Esophagus muscularis mucosa (tissue), 4 donors: ENCODE data around the gene MB. TPM values are rescaled to one million over a fixed set of nuclear protein-coding genes. Genes with fewer than 3 reads are reported as not detected.

Experiments used
- DNase-seq: peaks from one replicate; pipeline ENCODE4 v3.0.0-alpha.2; 2017; ENCODE audit errors: extremely low spot score
- H3K27ac ChIP-seq, 4 donors: fragments of 200-600 bp; sonication (generic); replicated peaks in 1 of 4; 1 replicate in 3 of 4; 2 replicates in 1 of 4; pipeline ENCODE4 v1.5.1; 2016 to 2019; ENCODE audit warnings: mild to moderate bottlenecking in 1 of 4
- H3K27me3 ChIP-seq, 4 donors: fragments of 200-600 bp; sonication (generic); one replicate each; pipeline versions ENCODE4 v1.5.1 to v1.6.0; 2016 to 2019
- H3K36me3 ChIP-seq, 4 donors: fragments of 200-600 bp; sonication (generic); one replicate each; pipeline ENCODE4 v1.5.1; 2016 to 2019
- H3K4me1 ChIP-seq, 4 donors: fragments of 200-600 bp; sonication (generic); one replicate each; pipeline ENCODE4 v1.5.1; 2016 to 2019
- H3K4me3 ChIP-seq, 4 donors: fragments of 200-600 bp; sonication (generic); 1 replicate in 2 of 4; 2 replicates in 2 of 4; pipeline ENCODE4 v1.5.1; 2016 to 2019; ENCODE audit warnings: mild to moderate bottlenecking in 4 of 4, moderate library complexity in 1 of 4
- H3K9me3 ChIP-seq, 4 donors: fragments of 200-600 bp; sonication (generic); 1 replicate in 3 of 4; 2 replicates in 1 of 4; pipeline ENCODE4 v1.5.1; 2016 to 2019
- CTCF ChIP-seq, 3 experiments: fragments of 200-600 bp in 2 of 3; fragments of 450-650 bp in 1 of 3; sonication (generic) in 2 of 3; IDR thresholded peaks; one replicate each; pipeline ENCODE4 v1.5.1; 2017 to 2019; ENCODE audit warnings: antibody characterized with exemption in 3 of 3, mild to moderate bottlenecking in 2 of 3, moderate library complexity in 1 of 3
- EP300 ChIP-seq: sonication (generic); formaldehyde crosslinking; IDR thresholded peaks from one replicate; pipeline ENCODE4 v1.6.1; 2017; ENCODE audit warnings: antibody characterized with exemption
- POLR2A ChIP-seq: fragments of 450-650 bp; IDR thresholded peaks from one replicate; pipeline ENCODE4 v1.6.1; 2017; ENCODE audit warnings: antibody characterized with exemption, moderate library complexity, mild to moderate bottlenecking, low read depth
- POLR2AphosphoS5 ChIP-seq, 2 donors: sonication (generic); formaldehyde crosslinking; IDR thresholded peaks; one replicate each; pipeline ENCODE4 v1.6.1; 2017; ENCODE audit warnings: antibody characterized with exemption in 2 of 2
- WGBS: methylation state at CpG from one replicate; pipeline ENCODE4 v1.1.5; 2018; 5-methylcytosine and 5-hydroxymethylcytosine counted together
- intact Hi-C: fragments of 100-400 bp; cut with DNase I; formaldehyde crosslinking; loops from one replicate; pipeline ENCODE4 v1.15.1; 2023
- total RNA-seq, 4 donors: library from RNA; depleted of rRNA; stranded (reverse); fragments of >200 nt; gene quantifications; one replicate each; pipeline versions ENCODE4 v1.1.0 to v1.2.1, GENCODE V29; 2016

Gene MB
- total RNA-seq, 4 donors from 2014 or later: 0.63 to 3.0 TPM; not detected in 2

DNA sequence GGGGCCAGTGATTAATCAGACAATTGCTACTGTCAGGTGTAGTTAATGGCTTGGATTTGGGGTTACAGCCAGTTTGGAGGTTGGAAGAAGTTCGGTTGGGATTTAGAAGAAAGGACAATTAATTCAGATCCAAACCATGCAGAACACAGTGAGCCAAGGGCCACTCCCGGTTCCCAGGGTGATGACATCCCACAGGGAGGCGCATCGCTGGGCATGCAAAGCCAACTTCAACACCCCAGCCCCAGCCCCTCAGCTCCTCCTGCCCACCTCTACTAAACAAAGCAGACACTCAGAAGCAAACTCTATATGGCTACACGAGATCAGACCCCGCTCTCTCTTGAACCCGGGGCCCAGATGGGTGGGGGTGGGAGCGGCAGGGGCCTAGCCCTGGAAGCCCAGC lies 10.2 kb downstream of the MB start:
- 84% methylated on average over 8 of the region's 8 CpGs for WGBS

GRCh38 chr22:35605851-35606481 lies 11.2 kb downstream of the MB start:
- H3K9me3 ChIP-seq: no peaks in the 10 kb centered on the region
- 63% methylated on average over 13 of the region's 13 CpGs for WGBS
- intact Hi-C loops: no loop called here
- TF ChIP-seq POLR2AphosphoS5 (IDR thresholded peaks at IDR 0.05) (no peak), EP300 (no peak), POLR2A (no peak), CTCF (IDR thresholded peaks at IDR 0.05) (no peak)
- no peak for DNase-seq
- H3K27ac ChIP-seq: peak overlapping the region; percentile 22 to 50 (median 36)
- H3K36me3 ChIP-seq: peaks cover 0 to 28% (median 0%) of the 10 kb centered on the region in 4 donors
- H3K4me1 ChIP-seq: peaks cover 17 to 45% (median 20%) of the 10 kb centered on the region in 4 donors
- H3K27me3 ChIP-seq: no peaks in the 10 kb centered on the region
- H3K4me3 ChIP-seq: no peak overlapping the region

More for the DNA sequence above, 10.2 kb downstream of the MB start:
- Histone ChIP-seq H3K4me3 (no peak overlapping the region), H3K27me3 (no peaks in the 10 kb centered on the region), H3K36me3 (peaks cover 0 to 26% (median 0%) of the 10 kb centered on the region in 4 donors), H3K4me1 (peaks cover 20 to 47% (median 23%) of the 10 kb centered on the region in 4 donors), H3K9me3 (no peaks in the 10 kb centered on the region), H3K27ac (peak overlapping the region in 1 of 4 donors; percentile 50)
- intact Hi-C loops: no loop called here
- no peak for TF ChIP-seq CTCF (IDR thresholded peaks at IDR 0.05)
- no peak for TF ChIP-seq POLR2AphosphoS5 (IDR thresholded peaks at IDR 0.05)
- no peak for TF ChIP-seq POLR2A
- TF ChIP-seq EP300: no peak
- DNase-seq: no peak

DNA sequence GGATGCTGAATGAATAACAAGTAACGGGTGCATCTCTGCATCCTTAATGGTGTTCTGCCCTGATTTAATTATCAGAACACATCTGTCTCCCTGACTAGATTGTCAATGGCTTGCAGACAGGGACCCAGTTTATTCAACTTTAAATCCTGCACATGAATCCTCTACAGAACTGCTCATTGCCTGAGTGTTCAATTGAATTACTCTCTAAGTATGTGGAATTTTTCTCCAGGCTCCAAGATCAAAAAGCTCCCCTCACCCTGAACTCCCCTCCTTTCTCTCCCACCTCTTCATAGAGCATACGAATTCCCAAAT lies 11.8 kb downstream of the MB start:
- intact Hi-C loops: no loop called here
- Histone ChIP-seq H3K36me3 (peaks cover 0 to 23% (median 0%) of the 10 kb centered on the region in 4 donors), H3K27me3 (no peaks in the 10 kb centered on the region), H3K27ac (peak overlapping the region; percentile 22 to 50 (median 36)), H3K4me1 (peaks cover 17 to 41% (median 20%) of the 10 kb centered on the region in 4 donors), H3K9me3 (no peaks in the 10 kb centered on the region), H3K4me3 (no peak overlapping the region)
- no peak for TF ChIP-seq EP300
- TF ChIP-seq POLR2A: no peak
- TF ChIP-seq POLR2AphosphoS5 (IDR thresholded peaks at IDR 0.05): no peak
- no peak for TF ChIP-seq CTCF (IDR thresholded peaks at IDR 0.05)
- 92% methylated on average over 2 of the region's 2 CpGs for WGBS
- no peak for DNase-seq

DNA sequence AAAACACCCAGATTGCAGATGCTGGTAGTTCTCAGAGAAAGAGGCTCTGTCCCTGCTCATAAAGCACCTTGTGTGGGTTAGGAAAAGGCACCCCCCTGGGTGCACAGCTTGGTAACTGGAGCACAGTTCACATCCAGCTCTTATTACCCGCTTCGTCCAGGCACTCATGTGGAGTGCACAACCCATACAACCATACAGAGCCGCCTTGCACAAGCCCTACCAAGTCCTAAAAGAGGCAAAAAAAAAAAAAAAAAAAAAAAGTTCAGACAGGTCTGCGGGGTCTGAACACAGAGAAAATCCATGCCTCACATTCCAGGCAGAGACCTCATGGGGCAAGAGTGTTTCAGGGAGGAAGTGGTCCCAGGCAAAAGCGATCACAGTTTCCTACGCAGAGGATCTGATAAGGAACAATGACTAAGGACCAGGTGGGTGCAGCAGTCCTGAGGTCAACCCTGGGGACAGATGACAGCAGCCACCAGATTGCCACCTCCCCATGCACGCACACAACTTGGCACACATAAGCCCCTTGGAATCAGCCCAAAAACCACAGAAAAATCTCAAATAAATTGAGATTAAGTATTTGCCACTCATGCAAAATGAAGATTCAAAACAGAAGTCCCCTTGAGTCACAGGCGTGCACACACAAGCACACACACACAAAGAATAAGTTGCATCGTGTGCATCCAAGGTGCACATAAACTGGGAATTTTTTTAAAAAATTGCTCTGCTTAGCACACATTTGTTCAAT lies 12.3 kb downstream of the MB start:
- no peak for DNase-seq
- peaks cover 0 to 18% (median 0%) of the 10 kb centered on the region in 4 donors for H3K36me3 ChIP-seq
- H3K4me3 ChIP-seq: no peak overlapping the region
- no peaks in the 10 kb centered on the region for H3K9me3 ChIP-seq
- no peaks in the 10 kb centered on the region for H3K27me3 ChIP-seq
- TF ChIP-seq EP300 (no peak), POLR2AphosphoS5 (IDR thresholded peaks at IDR 0.05) (no peak), CTCF (IDR thresholded peaks at IDR 0.05) (no peak), POLR2A (no peak)
- whole genome bisulfite sequencing: 58% methylated on average over 9 of the region's 9 CpGs
- no peak overlapping the region for H3K27ac ChIP-seq
- H3K4me1 ChIP-seq: peaks cover 17 to 44% (median 20%) of the 10 kb centered on the region in 4 donors
- intact Hi-C loops: no loop called here
